GM19238 (cell line): ENCODE measurements around the gene PCGF1.
"Not testable (repeated sequence)": the region's sequence is repeated elsewhere in the genome, so short reads cannot be mapped to it uniquely, and the experiment has no call there.

Experiments
- DNase-seq: peaks from one replicate; pipeline ENCODE4 v3.0.0; 2011; ENCODE audit warnings: low spot score; ENCODE audit not compliant: insufficient read length

The PCGF1 gene

DNA sequence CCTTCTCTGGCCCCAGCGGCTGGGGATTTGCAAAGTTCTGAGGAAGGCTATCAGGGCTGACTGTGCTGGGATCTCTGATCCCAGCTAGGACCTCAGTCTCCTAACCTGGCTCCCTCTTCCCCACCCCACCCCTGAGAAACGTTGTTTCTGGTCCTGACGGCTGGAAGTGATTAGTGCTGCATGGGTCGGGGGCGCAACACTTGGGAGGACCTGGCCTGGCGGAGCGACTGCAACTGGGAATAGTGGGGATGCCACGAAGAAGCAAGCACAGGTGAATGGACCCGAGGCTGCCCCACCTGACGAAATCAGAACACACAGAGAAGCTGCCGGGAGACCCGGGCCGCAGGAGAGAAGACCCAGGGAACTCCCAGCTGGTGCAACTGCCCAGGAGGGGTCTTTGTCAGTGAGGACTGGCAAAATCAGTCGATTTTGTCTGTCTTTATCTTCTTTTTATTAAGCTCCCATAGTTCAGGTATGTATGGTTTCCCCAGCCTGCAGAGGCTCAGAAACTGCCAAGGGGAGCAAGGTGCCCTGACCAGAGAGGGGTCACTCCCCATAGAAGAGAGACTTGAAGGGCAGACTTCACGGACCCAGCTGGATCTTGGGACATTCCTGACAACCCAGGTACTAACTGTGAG is 7.4 kb downstream of the PCGF1 start:
- DNase-seq, result no peak

GRCh38 chr2:74499267-74499939 is 8.1 kb downstream of the PCGF1 start, which contains the start of gene LBX2:
LBX2 (minus strand) TSS chr2:74499603; CDS start chr2:74499537, 66 bp downstream.
- DNase-seq, result no peak

GRCh38 chr2:74498500-74499266 is 8.8 kb downstream of the PCGF1 start:
- no peak for DNase-seq

DNA sequence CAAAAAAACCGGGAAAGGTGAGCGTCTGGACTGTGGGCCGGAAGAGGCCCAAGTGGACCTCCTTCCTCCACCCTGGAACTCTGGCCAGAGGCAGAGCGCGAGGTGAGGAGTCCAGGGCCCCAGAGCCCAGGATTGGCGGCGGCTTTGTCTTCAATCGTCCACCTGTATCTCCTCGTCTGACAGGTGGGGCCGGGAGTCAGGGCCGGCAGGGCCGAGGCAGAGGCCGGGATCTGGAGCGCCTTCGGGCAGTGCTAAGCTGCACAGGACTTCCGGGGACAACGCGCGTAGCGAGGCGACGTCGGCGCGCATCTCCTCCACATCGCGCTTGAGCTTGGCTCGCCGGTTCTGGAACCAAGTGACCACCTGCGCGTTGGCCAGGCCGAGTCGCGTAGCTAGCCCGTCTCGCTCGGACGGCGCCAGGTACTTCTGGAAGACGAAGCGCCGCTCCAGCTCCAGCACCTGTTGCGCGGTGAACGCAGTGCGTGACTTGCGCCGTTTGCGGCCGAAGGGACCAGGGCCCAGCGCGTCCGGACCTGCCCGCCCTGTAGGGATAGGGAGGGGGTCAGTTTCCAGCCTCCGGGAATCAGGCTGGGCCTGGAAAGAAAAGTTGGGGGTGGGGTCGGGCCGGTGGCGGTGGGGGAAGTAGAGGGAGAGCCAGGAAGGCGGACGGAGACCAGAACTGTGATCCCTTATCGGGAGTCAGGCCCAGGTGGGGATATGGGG is 9.6 kb downstream of the PCGF1 start:
- no peak for DNase-seq

DNA sequence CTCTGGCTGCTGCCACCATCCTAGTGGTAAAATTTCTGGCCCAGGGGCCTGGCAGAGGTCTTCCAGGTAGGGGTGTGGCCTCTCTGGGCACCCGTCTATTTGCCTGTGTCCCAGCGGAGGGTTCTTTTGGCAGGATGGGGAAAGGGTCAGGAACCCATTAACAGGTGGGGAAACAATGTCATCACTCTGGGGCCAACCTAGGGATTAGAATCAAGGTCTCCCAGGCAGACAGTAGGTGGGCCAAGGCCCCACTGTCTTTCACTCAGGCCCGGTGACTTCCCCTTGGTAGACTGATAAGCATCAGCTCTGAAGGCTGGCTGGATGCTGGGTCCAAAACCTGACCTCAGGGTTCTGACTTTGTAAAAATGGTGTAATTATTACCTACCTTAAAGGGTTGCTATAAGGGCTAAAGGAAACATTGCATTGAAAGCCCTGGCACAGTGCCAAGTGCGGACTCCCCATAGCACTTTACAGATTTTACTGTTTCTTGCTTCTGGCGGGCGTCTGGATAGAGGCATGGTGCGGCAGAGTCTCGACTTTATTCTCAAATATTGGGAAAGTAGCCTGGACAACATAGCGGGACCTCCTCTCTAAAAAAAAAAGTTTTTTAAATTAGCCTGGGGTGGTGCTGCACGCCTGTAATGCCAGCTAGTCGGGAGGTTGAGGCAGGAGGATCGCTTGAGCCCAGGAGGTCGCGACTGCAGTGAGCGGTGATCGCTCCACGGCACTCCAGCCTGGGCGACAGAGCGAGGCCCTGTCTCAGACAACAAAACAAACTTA is 10.3 kb downstream of the PCGF1 start:
- DNase-seq, result no peak

- no peak for DNase-seq
Observed at GRCh38 chr2:74495440-74495839, 12.1 kb downstream of the PCGF1 start.

- DNase-seq, result no peak
Observed at GRCh38 chr2:74493546-74493945, 13.9 kb downstream of the PCGF1 start.

DNA sequence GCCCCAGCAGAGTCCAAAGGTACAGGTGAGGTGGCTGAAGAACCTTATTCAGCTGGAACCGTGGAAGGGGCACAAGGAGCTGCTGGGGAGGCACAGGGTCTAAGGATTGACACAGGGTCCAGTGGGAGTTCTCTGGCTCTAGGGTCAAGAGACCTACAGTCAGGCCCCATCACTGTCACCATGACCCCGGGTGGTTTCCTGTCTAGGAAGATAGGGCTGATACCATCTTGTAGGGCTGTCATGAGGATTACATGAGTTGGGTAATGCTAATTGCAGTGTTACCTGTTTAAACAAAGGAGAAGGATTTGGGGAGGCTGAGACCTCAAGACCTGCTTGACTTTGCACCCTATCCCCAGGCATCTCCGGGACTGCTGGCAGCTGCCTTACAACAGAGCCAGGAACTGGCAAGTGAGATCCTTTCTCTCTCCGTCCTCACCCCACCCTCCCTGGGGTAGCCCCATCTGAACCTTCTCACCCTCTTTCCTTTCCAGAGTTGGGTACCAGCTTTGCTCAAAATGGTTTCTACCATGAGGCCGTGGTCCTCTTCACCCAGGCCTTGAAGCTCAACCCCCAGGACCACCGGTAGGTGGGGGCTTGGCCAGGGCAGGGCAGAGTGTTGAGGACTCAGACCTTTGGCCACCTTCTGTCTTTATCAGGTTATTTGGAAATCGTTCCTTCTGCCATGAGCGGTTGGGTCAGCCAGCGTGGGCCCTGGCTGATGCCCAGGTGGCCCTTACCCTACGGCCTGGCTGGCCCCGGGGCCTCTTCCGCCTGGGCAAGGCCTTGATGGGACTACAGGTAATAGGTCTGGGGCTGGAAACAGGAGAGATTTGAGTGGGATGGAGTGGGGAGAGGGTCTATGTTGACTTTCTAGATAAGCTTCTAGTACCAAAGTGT is 15.6 kb downstream of the PCGF1 start:
- DNase-seq, result no peak

- no peak for DNase-seq
Observed at GRCh38 chr2:74489906-74490305, 17.6 kb downstream of the PCGF1 start.

- no peak for DNase-seq
Observed at GRCh38 chr2:74488643-74489481, 18.6 kb downstream of the PCGF1 start.

DNA sequence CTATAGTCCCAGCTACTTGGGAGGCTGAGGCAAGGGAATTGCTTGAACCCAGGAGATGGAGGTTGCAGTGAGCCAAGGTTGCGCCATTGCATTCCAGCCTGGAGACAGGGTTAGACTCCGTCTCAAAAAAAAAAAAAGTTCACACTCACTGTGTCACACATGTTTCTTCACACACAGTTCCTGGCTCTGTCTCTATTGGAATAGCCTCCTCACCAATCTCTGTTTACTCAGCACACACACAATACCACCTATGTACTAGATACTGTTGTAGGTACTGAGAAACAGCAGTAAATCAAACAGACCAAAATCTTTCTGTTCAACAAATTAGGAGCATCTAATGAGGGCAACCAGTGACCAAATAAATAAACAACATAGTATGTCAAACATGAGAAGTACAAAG is 21.4 kb downstream of the PCGF1 start:
- DNase-seq, result no peak

GRCh38 chr2:74483675-74484164 is 23.8 kb downstream of the PCGF1 start:
- not testable (repeated sequence) for DNase-seq

DNA sequence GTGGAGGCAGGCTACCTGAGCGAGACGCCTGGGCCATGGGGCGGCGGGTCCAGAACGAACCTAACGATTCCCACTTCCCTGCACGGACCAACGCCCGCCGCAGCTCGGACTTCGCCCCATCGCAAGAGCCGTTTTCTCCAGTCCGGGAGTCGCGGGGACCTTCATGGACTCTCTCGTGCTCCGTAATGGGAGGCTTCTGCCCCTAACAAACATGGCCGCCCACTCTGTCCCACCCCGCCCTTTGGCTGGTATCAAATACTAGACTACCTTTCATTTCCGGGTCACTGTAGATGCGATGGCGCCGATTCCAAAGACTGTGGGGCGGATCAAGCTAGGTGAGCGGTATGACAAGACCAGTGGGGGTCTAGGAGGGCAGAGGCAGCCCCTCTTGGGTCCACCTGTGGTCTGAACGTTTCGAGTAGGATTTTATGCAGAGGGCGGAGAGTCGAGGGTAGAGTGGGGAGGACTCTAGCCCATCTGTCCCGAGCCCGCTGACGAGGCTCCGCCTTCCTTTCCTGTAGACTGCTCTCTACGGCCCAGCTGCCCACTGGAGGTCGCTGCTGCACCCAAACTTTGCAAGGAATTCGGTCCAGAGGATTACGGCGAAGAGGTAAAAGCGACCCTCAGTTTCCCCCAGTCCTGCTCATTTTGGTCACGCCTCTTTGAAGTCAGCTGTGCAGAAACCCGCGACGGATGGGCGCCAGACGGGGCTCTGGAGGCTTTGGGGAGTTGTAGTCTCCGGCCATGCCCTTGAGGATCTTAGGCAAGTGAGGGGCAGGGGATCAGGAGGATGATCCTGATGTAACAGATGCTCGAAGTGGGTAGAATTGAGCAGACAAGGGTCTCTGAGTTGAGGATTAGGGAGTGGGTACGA is 24.5 kb downstream of the PCGF1 start, which contains the start of the genes CCDC142 and TTC31:
CCDC142 (minus strand) TSS at position 198 of the 874 bp plus-strand sequence; CDS start at position 37, 161 bp downstream.
TTC31 (plus strand) TSS at position 281 of the 874 bp plus-strand sequence; CDS start at position 296, 15 bp downstream.
- DNase-seq, result peak; percentile 87

DNA sequence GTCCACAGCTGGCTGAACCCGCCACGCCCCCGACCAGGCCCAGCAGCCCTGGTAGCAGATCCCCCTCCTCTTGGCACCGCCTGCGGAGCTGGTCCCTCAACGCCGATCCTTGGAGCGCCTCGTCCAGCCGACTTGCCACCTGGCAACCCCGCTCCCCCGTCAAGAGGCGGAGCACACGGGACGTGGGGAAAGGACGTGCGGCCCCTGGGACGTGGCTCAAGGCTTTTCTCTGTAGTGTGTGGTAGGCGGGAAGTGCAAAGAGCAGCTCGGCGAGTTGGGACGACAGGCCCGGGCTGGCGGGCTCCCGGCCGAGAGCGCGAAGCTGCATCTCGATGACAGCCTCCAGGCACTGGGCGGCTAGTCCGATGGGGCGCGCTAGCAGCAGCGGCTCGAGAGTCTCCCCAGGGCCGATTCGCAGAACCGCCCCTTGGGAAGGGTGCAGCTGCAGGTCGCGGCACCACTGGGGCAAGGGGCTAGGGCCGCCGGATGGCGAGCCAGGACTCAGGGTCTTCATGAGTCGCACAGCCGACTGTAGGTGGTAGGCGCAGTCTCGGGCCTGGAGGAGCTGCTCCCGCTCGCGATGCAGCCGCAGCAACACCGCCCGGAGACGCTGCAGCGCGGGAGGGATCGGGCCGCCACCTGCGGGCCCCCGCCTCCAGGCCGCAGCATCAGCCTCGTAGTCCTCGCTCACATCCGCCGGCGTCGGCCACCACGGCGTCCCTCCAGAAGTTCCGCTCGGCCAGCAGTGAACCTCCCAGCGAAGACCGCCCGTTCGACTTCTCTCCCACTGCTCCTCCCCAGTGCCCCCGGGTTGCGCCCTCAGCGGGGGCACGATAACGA is 25.3 kb downstream of the PCGF1 start:
- DNase-seq, result no peak

DNA sequence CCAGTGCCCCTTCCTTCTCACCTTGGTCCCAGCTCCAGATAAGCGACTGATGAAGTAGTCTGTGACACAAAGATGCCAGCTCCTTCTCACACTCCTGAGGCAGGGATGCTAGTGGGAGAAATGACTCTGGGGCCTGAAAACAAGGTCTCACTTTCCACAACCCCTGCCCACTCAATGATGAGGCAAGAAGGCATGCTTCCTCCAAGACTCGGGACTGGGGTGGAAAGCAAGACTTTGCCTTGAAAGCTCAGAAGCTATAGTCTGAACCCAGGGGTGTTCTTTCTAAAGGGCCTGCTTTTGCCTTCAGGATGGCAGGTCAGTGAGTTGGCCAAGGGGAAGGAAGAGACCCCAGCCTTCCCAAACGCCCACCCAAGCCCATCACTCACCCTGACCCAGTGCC is 26.1 kb downstream of the PCGF1 start:
- no peak for DNase-seq

DNA sequence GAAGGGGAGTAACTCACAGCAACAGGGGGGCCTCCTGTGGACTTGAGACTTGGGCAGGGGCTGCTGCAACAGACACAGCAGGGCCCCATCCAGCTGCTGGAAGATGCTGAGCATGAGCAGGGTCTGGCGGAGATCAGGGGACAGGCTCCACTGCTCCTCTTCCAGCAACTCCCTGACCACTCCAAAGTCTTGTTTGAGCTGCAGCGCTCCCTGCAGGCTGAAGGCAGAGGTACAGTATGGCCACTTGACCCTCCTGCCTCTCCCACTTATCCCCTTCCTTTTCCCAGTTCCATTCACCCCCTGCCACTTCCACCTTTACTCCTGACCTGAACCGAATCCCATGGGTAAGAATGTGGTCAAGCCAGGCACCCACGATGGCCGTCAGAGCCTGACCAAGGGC is 32.6 kb downstream of the PCGF1 start:
- no peak for DNase-seq

GRCh38 chr2:74474481-74474880 is 33.0 kb downstream of the PCGF1 start:
- no peak for DNase-seq
